Subcutaneous preadipocyte (primary cell): Measurements from ENCODE around the gene FAM72C. TPM values are rescaled to one million over a fixed set of nuclear protein-coding genes. Genes with fewer than 3 reads are reported as not detected.

Experiments
- small RNA-seq: library from RNA; depleted of rRNA; stranded (forward); fragments of <200 nt; gene quantifications from one replicate; pipeline ENCODE3, GENCODE V24; 2012
- total RNA-seq: library from RNA; depleted of rRNA; stranded (reverse); fragments of >200 nt; gene quantifications from 2 replicates; pipeline ENCODE4 v1.2.3, GENCODE V29; 2012

The FAM72C gene
- under 0.01 and 1.2 TPM in 2 replicates for total RNA-seq

DNA sequence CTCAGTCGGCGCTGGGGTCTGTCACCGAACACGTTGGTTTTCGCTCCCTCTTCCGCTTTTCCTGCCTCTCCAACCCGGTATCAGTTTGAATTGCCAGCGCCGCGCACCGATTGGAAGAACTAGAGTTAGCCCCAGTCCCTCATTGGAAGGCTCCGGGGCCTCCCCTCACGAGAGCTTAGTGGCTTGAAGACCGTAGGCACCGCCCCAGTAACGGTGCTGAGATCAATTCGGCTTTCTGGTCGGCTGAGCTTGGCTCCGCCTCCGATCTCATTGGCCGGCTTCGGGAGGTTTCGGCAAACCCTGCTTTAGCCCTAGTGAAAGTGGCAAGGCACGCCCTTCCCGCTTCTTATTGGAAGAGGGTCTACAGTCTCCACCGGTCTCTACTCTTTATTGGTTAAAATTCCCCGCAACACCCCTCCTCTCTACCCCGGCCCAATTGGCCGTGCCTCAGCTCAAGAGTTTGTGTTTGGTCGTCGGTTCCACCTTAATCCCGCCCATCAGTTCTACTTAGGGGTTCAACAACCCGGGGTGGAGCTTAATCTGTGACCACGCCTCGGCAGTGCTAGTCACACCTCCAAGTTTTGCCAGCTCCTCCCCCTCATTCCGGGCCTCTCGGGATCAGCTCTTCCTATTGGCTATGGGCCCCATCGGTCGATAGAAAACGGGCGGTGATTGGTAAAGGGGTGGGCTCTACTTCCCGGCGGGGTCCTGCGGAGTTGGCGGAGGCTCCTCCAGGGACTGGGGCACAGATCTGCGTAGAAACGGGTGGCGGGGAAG, at the start of gene FAM72C:
TSS of gene FAM72C (minus strand) at position 63 of the 777 bp plus-strand sequence. CDS start 845 bp downstream, outside the sequence.

Small RNAs within 50 kb of the gene (small RNA-seq; reads per million reads assigned to genes)
- gene HIST2H3PS2, result not detected
